ENCODE data around the gene DUS2. TPM values are rescaled to one million over a fixed set of nuclear protein-coding genes. Genes with fewer than 3 reads are reported as not detected.

Gene DUS2
- 10 to 100 TPM in 1 of 2 donors, 1 to 10 TPM in 1; 7.2 to 10.7 TPM for total RNA-seq
- polyA plus RNA-seq: 1 to 10 TPM; 6.9 to 8.6 TPM

DNA sequence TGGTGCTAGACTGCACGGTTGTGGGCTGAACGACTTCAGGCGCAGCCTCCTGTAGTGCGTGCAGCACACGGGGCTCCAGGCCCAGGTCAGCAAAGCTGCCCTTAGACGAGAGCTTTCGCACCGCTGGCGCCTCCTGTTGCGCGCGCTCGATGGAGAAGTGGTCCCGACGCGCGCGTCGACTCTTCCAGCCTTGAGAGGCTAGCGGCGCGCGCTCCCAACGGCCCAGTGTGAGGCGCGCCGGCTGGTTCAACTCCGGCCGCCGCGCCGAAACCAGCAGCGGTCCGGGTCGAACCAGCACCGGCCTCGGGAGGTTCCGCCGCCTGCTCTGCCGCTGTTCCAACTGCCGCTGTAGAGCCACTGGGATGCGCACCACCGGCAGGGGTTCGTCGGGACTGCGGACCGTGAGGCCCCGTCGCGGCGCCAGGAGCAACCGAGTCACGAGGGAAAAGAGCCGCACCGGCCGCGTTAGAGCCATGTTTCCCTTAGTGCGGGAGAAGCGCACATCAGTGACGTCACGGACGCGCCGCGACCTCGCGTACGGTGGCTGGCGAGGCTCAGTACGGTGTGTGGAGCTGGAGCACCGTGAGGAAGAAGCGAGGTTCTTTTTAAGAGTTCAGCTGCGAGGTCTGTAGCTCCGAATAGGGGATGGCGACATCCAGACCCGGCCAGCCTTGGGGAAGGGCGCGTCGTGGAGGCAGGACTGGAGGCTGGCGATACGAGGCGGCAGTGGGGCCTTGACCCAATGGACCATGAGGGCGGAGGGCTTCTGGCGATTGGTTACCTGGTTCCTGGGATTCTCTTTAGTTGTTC is at the start of gene DUS2, which contains the start of gene DDX28:
DUS2 (plus strand) TSS at position 557 of the 810 bp plus-strand sequence. CDS start 14,740 bp downstream, outside the sequence.
DDX28 (minus strand) TSS at position 505 of the 810 bp plus-strand sequence; CDS start at position 475, 30 bp downstream.
- TF ChIP-seq HNF4A (conservative IDR thresholded peaks at IDR 0.05): peak; percentile 61 to 65
- peak; percentile 95 for TF ChIP-seq YY1 (IDR thresholded peaks at IDR 0.05)
- peak; percentile 35 for TF ChIP-seq NR2F2 (IDR thresholded peaks at IDR 0.05)
- TF ChIP-seq EGR1 (IDR thresholded peaks at IDR 0.05; ENCODE audit: low read depth in 2 of 2): no peak
- peak in 1 of 2 donors; percentile 58 for TF ChIP-seq RAD21 (IDR thresholded peaks at IDR 0.05)
- peak in 1 of 2 donors; percentile 61 for TF ChIP-seq GABPA (IDR thresholded peaks at IDR 0.05 in 1 of 2, conservative IDR thresholded peaks at IDR 0.05 in 1 of 2)
- no peak for TF ChIP-seq FOXA2 (IDR thresholded peaks at IDR 0.05)
- TF ChIP-seq, protein P1, sequence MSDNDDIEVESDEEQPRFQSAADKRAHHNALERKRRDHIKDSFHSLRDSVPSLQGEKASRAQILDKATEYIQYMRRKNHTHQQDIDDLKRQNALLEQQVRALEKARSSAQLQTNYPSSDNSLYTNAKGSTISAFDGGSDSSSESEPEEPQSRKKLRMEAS (IDR thresholded peaks at IDR 0.05): peak; percentile 90
- TF ChIP-seq RXRA (IDR thresholded peaks at IDR 0.05): peak; percentile 62 to 66
- peak; percentile 61 for TF ChIP-seq SP1 (IDR thresholded peaks at IDR 0.05)
- WGBS: under 1% methylated on average over 84 of the region's 84 CpGs

DNA sequence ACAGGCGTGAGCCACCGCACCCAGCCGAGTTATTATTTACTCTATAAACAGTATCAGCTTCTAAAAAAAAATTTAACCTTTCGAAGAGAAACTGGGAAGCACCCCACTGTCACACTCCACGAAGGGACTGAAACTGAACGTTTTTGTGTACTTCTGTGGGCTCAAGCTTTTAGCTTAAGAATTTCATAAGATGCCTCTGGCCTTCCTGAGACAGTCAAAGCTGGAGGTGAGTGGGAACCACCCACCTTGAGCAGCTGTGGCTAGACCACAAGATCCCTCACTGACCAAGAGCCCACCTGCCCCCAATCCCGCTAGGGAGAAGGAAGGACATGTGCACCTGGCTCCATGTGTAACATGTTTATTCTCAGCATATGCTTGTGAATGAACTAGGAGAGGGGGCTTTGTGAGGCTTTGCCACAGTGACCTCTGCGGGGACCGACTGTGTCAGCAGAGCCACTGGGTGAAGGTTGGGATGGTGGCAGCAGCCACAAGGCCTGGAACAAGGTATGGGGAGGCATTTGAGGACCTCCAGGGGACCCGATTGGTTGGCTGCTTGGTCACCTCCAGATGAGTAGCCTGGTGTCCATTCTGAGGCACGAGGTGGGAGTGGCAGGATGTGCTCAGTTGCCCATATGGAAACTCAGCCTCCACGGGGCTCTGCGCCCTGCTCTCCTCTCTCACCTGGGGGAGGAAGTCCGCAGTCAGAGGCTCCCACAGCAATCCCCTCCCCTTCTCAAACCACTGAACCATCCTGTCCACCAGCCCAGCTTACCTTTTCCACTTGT is 47.6 kb upstream of the DUS2 start:
- 73% methylated on average over 14 of the region's 14 CpGs for WGBS
- no peaks in the 10 kb centered on the region for H3K4me1 ChIP-seq (ENCODE audit: control insufficient read depth in 4 of 4, insufficient read depth in 4 of 4, low read length in 3 of 4)
- TF ChIP-seq, protein P2, sequence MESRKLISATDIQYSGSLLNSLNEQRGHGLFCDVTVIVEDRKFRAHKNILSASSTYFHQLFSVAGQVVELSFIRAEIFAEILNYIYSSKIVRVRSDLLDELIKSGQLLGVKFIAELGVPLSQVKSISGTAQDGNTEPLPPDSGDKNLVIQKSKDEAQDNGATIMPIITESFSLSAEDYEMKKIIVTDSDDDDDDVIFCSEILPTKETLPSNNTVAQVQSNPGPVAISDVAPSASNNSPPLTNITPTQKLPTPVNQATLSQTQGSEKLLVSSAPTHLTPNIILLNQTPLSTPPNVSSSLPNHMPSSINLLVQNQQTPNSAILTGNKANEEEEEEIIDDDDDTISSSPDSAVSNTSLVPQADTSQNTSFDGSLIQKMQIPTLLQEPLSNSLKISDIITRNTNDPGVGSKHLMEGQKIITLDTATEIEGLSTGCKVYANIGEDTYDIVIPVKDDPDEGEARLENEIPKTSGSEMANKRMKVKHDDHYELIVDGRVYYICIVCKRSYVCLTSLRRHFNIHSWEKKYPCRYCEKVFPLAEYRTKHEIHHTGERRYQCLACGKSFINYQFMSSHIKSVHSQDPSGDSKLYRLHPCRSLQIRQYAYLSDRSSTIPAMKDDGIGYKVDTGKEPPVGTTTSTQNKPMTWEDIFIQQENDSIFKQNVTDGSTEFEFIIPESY (IDR thresholded peaks at IDR 0.05): no peak
- no peak for TF ChIP-seq GABPA (IDR thresholded peaks at IDR 0.05 in 1 of 2, conservative IDR thresholded peaks at IDR 0.05 in 1 of 2)
- TF ChIP-seq TAF1 (conservative IDR thresholded peaks at IDR 0.05): no peak
- TF ChIP-seq FOXA2 (IDR thresholded peaks at IDR 0.05): no peak
- TF ChIP-seq, protein P3, sequence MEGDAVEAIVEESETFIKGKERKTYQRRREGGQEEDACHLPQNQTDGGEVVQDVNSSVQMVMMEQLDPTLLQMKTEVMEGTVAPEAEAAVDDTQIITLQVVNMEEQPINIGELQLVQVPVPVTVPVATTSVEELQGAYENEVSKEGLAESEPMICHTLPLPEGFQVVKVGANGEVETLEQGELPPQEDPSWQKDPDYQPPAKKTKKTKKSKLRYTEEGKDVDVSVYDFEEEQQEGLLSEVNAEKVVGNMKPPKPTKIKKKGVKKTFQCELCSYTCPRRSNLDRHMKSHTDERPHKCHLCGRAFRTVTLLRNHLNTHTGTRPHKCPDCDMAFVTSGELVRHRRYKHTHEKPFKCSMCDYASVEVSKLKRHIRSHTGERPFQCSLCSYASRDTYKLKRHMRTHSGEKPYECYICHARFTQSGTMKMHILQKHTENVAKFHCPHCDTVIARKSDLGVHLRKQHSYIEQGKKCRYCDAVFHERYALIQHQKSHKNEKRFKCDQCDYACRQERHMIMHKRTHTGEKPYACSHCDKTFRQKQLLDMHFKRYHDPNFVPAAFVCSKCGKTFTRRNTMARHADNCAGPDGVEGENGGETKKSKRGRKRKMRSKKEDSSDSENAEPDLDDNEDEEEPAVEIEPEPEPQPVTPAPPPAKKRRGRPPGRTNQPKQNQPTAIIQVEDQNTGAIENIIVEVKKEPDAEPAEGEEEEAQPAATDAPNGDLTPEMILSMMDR (IDR thresholded peaks at IDR 0.05; ENCODE audit: low read depth, low read length, missing input control): no peak
- TF ChIP-seq EGR1 (IDR thresholded peaks at IDR 0.05; ENCODE audit: low read depth in 2 of 2): no peak
- no peak for TF ChIP-seq RAD21 (IDR thresholded peaks at IDR 0.05)
- TF ChIP-seq JUND (IDR thresholded peaks at IDR 0.05): no peak
- H3K9me3 ChIP-seq (ENCODE audit: control insufficient read depth in 4 of 4, low read length in 3 of 4): no peaks in the 10 kb centered on the region
- no peak overlapping the region for H3K4me3 ChIP-seq (ENCODE audit: low read depth in 1 of 3, low read length in 3 of 3)
- no peak overlapping the region for H3K27ac ChIP-seq (ENCODE audit: low read depth in 1 of 2, low read length in 2 of 2)
- H3K9ac ChIP-seq (ENCODE audit: low read depth in 1 of 2, low read length in 2 of 2): no peak overlapping the region
- no peaks in the 10 kb centered on the region for H3K36me3 ChIP-seq (ENCODE audit: control insufficient read depth in 4 of 4, insufficient read depth in 3 of 4, low read depth in 1 of 4, low read length in 3 of 4)
- no peaks in the 10 kb centered on the region for H3K27me3 ChIP-seq (ENCODE audit: control insufficient read depth in 4 of 4, insufficient read depth in 4 of 4, low read length in 3 of 4)
- DNase-seq (ENCODE audit: low spot score): no peak

More for the DNA sequence above, at the start of gene DUS2, which contains the start of gene DDX28:
- Histone ChIP-seq H3K9ac (ENCODE audit: low read depth in 1 of 2, low read length in 2 of 2) (peak within 1 kb of the TSS; percentile 83 to 90), H3K4me3 (ENCODE audit: low read depth in 1 of 3, low read length in 3 of 3) (peak within 1 kb of the TSS; percentile 82 to 95 (median 91)), H3K27ac (ENCODE audit: low read depth in 1 of 2, low read length in 2 of 2) (peak within 1 kb of the TSS; percentile 77), H3K4me1 (ENCODE audit: control insufficient read depth in 4 of 4, insufficient read depth in 4 of 4, low read length in 3 of 4) (peaks cover 6 to 27% (median 24%) of the 10 kb centered on the region in 4 donors), H3K27me3 (ENCODE audit: control insufficient read depth in 4 of 4, insufficient read depth in 4 of 4, low read length in 3 of 4) (no peaks in the 10 kb centered on the region), H3K9me3 (ENCODE audit: control insufficient read depth in 4 of 4, low read length in 3 of 4) (no peaks in the 10 kb centered on the region), H3K36me3 (ENCODE audit: control insufficient read depth in 4 of 4, insufficient read depth in 3 of 4, low read depth in 1 of 4, low read length in 3 of 4) (peaks cover 0 to 3% (median 2%) of the 10 kb centered on the region in 4 donors)
- peak; percentile 98 for DNase-seq (ENCODE audit: low spot score)
